ENCODE results near the gene RIOK2.
"Not testable (repeated sequence)": the region's sequence is repeated elsewhere in the genome, so short reads cannot be mapped to it uniquely, and the experiment has no call there.

RIOK2 gene

DNA sequence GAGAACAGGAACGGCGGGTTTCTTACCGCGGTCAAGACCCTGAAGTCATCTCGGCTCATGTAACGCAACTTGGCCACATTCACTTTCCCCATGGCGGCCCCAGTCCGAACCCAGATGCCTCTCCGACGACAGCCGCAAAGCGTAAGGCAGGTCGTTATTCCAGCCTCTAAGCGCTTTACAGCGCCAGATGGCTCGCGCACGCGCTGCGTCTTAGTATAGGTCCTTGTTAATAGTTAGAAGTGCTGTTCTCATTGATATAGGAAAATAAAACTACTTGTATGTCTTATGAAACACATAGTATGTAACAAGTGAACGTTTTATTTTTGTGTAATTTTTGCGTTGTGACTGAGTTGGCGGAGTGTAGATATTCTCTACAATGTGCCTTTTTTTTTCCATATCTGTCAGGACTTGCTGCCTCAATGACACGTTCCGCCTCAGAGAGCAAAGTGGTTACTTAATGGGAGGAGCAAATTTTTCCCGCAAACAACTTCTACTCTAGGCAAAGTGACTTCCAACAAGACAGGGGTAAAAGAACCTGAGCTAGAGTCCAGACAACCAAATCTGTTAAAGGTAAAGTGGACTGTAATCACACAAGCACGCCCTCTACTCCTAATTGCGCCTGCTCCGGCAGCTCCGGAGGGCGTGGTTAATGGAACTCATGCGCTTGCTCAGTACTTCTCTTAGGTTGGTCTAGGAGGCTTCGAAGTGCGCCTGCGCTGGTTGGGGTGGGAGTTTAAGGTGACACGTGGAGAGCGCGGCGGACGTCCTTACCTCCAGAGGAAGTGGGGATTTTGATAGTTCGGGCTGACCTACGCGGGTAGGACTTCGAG, at the start of gene RIOK2:
TSS of gene RIOK2 (minus strand) at position 148 of the 830 bp plus-strand sequence. CDS start at position 92, 56 bp downstream.
- DNase-seq: peak; percentile 98

DNA sequence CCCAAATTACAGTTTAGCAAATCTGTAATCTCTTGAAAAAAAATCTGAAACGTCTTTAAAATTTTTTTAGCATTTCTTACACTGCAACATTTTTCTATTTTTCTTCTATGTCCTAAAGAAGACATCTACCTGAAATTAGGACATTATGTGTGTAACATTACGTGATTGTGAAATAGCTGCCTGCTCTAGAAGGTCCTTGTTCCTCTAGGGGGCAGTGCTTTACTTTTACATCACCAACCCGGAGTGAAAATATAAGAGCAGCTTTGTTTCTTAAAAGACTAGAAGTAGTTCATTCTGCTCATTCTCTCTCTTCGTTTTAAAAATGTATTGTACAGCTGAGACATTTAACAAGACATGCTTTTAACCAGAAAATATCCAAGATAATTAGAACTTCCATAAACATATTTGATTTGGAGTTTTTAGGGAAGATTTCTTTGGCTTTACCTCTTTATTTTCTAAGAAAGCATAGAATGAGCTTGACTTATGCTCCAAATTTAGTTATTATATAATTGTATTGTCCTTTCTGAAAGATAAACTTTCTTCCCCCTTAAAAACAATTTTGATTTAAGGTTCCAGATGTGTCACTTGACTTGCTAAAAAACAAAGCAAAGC, 48.1 kb upstream of the RIOK2 start:
- peak; percentile 62 for DNase-seq

DNA sequence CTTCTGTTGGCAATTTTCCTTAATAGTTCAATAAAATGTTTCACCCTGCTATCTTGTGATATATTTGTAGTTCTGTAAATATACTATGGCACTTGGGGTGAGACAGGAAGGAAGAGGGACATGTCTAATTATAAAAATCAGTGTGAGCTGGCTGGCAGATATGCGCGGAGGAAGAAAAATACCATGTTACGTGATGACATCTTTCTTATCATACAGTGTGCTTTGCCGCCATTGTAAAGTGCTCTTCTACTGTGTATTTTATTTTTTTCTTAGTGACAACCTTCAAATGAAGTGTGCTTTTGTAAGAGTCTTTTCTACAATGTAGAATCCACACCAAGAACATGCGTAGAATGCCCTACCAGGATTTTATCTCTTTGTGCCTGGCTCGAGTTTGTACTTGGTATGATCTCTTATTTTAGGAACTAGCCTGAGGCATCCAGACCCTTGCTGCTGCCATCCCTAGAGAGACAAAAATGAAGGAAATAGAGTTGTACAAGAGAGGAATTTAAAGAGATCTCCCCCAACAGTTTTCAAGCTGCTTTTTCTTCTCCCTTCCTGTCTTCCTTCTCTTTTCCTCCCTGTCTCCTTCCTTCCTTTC, 46.7 kb upstream of the RIOK2 start:
- DNase-seq: no peak

DNA sequence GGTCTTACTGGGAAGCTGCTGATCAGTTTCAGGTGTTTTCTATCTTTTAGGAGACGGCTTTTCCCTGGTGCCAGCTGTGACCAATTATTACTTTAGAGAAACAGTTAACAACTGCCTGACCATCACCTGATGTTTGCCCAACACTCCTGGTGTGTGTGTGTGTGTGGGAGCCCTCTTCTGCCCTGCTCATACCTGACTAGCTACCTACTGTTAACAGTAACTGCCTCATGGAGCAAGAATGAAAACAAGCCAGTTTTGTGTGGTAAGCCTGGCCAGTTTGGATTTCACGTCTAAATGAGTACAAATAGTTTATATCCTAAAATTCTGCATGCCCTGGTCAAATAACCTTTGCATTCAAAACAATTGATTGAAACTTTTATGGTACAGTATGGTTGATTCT, 46.1 kb upstream of the RIOK2 start:
- no peak for DNase-seq

DNA sequence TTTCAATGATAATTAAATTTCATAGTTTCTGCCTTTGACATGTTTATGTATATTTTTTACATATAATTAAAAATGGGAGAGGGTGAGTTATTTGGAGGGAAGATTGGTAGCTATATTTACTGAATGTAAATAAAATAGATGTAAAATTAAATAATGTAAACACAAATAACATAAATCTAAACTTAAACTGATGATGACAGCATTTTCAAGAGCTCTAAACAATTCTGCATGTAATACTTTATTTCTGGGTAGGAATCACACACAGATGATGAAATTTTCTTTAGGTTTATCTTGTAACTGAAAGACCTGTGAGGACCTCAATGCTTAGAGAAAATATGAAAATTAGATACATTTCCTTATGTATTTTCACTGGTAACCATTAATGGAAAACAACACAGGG, 42.2 kb upstream of the RIOK2 start:
- DNase-seq: no peak

DNA sequence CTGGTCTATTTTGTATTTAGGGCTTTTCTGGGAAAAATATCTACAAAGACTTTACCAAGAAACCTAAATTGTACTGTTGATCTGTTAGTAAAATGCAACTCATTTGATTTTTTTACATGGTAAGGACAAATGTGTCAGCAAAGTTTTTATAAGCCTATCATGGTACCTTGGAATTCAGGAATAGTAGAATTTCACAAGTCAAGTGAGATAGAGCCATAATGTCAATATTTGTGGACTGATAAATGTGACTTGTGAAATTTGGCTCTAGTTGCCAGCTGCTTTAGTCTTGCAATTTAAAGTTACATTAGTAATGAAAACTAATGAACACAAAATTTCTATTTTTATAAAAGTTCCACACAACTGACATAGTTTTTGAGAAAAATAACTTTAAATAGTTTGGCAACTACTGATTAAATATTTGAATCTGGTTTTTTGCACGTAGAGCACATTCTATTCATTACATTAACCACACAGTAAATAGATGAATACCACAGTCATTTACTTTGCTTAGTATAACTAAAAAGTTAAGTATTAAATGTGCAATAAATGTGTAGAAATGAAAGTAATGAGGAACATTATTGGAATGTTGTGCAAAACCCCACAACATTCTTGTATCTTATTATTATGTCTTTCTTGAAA, 41.2 kb upstream of the RIOK2 start:
- no peak for DNase-seq

DNA sequence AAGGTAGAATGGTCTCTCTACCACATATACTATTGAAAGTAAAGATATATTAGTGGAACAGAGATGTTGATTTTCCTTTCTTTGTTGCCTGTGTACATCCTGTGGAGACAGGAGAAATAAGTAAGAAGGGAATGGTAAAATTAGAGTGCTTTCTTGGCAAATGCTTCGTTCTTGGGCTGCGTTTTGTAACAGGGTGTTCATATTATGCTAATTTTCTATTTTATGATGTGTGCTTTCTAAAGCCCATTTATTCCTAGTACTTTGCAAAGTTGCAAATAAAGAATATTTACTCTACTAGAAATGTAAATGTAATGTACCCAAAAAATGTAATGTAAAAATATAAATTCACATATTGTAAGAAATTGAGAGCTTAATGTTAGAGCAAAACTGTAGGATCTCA, 40.5 kb upstream of the RIOK2 start:
- DNase-seq: no peak

DNA sequence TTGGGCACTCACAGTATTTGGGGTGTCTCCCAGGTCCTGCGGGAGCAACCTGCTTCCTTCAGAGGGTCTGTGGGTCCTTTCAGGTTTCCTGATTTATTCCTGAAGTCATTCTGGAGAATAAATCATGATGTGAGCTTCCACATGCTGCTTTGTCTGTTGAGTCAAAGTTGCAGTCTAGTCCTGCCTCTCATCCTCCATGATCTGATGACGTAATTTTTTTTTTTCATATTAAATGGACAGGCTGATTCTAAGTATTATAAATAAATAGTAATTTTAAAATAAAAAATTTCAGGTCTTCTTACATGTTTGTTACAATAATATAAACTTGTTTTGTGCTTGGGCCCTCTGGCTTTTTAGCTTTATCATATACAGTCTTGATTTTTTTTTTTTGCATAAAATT, 26.3 kb upstream of the RIOK2 start:
- no peak for DNase-seq

DNA sequence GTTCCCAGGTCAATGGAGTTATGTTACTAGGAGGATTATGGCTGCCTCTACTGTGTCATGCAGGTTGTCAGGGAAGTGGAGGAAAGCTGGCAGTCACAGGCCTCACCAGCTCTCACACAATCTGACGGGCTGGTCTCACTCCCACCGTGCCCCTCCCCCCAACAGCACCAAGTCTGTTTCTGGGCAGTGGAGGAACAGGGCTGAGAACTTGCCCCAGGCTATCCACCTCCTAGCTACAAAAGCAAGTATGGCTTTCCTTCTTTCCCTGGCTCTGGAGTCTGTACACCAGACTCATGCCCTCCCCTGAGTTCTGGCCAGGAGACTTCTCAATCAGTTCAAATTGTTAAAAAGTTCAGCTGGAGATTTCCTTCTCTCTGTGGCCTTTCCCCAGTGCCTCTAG, 25.7 kb upstream of the RIOK2 start:
- DNase-seq: no peak

DNA sequence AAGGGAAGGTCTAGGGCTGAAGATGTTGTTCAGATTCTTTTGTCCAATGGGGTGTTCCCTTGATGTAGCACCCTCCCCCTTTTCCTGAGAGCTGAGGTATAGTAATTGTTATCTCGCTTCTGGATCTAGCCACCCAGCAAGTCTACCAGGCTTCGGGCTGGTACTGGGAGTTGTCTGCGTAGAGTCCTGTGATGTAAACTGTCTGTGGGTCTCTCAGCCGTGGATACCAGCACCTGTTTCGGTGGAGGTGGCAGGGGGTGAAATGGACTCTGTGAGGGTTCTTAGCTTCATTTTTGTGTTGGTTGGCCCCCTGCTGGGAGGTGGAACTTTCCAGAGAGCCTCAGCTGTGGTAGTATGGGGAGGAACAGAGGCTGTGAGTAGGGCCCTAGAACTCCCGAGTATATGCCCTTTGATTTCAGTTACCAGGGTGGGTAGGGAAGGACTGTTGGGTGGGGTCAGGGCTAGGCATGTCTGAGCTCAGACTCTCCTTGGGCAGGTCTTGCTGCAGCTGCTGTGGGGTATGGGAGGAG, 25.2 kb upstream of the RIOK2 start:
- no peak for DNase-seq

DNA sequence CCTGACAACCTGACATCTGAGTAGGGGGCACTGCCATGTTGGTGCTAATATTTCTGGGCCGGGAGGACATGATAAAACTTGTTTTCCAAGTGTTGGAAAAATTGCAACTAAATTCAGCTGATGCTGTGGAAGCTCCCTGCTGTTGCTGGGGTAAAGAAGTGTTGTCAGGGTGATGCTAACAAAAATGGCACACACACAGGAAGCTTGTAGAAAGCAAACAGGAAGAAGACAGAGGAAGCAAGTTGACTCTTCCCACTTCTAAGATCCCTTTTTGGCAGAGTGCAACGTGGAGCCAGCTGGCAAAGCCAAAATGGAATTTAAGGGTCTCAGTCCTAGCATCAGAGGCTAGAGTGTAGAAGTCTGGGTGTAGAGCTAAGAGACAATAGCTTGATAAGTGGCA, 11.3 kb upstream of the RIOK2 start:
- DNase-seq: no peak

DNA sequence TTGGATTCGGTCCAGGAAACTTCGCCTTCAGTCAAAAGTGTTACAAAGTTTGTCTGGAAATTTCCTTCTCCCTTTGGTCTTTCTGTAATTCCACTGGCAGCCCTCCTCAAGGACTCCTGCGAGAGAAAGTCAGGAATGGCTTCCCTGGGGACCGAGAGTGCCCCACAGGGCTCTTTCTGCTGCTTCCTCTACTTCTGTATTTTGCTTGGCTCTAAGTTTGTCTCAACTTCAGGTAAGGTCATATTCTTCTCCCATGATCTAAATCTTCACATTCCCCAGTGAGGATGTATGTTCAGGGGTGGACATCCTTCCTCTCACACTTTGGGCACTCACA, 10.3 kb upstream of the RIOK2 start:
- no peak for DNase-seq

DNA sequence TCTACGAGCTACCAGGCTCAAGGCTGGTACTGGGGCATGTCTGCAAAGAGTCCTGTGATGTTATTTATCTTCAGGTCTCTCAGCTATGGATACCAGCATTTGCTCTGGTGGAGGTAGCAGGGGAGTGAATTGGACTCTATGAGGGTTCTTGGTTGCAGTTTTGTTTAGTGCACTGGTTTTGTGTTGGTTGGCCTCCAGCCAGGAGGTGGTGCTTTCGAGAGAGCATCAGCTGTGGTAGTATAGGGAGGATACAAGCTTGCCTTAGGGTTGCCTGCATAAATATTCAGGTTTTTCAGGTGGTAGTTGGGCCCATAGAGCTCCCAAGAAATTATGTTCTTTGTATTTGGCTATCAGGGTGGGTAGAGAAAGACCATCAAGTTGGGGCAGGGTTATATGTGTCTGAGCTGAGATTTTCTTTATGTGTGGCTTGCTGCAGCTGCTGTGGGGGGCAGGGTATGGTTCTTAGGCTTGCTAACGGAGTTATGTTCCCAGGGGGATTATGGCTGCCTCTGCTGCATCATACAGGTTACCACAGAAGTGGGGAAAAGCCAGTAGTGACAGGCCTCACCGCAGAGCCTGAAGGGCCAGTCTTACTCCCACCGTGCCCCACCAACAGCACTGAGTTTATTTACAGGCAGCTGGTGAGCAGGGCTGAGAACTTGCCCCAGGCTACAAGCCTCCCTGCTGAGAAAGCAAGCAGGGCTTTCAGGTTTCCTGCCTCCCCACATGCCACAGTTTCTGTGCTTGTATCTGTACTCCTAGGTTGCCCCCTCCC, 9.7 kb upstream of the RIOK2 start:
- no peak for DNase-seq

DNA sequence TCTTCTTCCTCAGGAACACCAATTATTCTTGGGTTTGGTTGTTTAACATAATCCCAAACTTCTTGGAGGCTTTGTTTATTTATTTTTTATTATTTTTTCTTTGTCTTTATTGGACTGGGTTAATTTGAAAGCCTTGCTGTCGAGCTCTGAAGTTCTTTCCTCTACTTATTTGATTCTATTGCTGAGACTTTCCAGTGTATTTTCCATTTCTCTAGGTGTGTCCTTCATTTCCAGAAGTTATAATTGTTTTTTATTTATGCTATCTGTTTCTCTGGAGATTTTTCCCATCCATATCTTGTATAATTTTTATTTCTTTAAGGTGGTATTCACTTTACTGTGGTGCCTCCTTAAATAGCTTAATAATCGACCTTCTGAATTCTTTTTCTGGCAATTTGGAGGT, 8.8 kb upstream of the RIOK2 start:
- DNase-seq: no peak

DNA sequence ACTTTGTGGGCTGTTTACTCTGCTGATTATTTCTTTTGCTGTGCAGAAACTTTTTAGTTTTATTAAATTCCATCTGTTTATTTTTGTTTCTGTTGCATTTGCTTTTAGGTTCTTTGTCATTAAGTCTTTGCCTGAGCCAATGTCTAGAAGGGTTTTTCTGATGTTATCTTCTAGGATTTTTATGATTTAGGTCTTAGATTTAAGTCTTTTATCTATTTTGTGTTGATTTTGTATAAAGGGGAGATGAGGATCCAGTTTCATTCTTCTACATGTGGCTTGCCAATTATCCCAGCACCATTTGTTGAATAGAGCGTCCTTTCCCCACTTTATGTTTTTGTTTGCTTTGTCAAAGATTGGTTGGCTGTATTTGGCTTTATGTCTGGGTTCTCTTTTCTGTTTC, 6.5 kb upstream of the RIOK2 start:
- DNase-seq: not testable (repeated sequence)

DNA sequence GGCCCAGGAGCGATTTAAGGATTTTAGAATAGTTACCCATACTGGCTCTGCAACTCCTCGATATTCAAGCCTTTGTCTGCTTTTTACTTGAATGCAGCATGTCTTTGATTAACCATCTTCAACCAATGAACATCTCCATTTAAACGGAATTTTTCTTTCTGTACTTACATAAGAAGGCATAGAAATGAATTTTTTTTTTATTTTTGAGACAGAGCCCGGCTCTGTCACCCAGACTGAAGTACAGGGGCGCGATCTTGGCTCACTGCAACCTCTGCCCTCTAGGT, 825 bp upstream of the RIOK2 start:
- no peak for DNase-seq

DNA sequence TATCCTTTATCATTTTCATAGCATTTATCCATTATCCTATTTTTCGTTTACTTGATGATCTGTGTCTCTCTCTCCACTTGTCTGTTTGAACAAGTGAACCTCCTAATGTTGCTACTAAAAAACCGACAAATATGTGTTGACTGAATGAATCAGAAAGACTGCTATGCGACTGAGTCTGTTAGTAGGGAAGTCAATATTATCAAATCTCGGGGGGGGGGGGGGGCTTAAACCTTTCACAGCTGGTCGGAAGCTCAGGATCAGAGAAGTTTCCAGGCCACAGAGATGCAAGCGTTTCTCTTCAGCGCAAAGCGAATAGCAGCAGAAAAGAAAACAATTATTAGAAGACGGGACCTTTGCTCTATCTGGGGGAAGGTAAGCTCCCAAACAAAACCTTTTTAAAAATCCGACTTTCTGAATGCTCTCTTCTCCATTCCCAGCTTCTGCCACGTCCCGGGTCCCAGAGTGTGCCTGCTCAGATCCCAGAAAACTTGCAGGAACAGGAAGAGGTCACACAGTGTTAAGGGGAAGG, 412 bp downstream of the RIOK2 start:
- peak; percentile 21 for DNase-seq

DNA sequence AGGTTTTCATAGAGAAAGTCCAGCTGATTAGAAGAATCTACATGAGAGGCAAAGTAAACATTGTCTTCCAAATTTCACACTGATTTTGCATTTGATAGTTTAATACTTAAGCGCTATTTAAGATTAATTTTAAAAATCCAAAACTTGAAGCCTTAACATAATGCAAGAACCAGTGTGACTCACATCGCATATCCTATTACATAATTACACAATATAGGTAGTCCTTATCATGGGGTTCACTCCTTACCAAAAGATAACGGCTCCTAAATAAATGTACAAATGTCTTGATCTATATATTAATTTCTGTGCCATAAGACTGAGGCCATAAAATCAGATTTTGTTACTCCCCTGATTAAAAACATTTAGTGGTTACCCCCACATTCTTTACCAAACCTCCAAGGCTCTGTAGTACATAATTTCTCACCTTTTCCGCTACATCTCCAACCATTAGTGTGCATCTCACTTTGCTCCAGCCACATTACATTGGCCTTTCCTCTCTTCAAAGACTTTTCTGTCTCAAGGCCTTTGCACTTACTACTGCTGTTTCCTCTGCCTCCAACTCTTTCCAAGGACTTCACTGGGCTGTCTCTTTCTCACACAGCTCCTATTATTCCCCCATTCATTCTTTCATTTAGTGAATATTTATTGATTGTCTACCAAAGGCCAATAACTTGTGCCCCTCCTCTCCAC, 1.0 kb downstream of the RIOK2 start:
- no peak for DNase-seq

DNA sequence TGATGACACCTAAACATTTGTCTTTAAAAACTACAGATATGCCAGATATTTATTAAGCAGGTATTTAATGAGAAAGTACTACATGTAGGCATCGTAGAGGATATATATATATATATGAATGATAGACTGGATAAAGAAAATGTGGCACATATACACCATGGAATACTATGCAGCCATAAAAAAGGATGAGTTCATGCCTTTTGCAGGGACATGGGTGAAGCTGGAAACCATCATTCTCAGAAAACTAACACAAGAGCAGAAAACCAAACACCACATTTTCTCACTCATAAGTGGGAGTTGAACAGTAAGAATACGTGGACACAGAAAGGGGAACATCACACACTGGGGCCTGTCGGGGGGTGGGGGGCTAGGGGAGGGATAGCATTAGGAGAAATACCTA, 3.6 kb downstream of the RIOK2 start:
- DNase-seq: not testable (repeated sequence)

DNA sequence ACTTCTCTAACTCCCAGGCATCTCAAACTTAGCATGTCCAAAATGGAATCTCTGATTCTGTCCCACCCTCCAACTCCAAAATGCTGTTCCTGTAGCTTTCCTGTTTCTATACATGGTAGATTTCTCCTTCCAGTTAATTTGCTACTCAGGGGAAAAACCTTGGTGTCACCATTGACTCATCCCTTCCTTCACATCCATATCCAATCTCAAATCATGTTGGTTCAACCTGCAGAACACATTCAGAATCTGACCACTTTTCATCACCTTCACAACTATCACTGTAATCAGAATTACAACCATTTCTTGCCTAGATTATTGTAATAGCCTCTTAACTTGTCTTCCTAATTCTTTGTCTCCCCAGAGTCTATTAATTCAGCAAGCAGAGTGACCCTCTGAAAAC, 10.8 kb downstream of the RIOK2 start:
- no peak for DNase-seq

DNA sequence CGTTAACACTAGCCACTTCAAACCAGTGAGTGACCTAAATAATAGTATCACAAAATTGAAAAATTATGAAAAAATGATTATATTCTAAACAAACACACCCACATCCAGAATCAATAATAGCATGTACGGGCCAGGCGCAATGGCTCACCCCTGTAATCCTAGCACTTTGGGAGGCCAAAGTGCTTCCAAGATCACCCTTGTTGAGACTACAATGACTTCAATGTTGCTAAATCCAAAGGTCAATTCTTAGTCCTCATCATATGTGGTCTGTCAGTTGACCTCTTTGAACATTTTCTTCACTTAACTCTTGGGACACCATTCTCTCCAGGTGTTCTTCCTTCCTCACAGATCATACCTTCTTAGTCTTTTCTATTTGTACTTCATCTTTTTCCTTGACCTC, 11.3 kb downstream of the RIOK2 start:
- DNase-seq: no peak

DNA sequence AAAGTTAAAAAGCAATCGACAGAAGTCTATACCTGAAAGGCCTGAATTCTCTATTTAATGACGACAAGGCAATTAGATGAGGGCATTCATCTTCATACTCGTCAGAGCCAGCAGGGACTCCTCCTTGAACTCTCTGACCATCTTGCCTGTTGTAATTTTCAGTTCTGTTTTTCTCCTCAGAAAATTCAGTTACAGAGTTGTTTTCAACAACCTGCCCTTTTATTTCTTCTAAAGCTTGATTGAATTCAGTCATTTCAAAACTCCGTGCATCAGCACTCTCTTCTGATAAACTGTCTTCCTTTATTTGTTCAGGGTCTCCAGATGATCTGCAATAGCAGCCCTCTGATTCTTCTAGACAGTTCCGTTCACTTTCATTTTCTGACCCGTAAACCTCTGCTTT, 15.6 kb downstream of the RIOK2 start:
- DNase-seq: no peak
